Measurements from ENCODE around the gene DNMT1.

Gene DNMT1

DNA sequence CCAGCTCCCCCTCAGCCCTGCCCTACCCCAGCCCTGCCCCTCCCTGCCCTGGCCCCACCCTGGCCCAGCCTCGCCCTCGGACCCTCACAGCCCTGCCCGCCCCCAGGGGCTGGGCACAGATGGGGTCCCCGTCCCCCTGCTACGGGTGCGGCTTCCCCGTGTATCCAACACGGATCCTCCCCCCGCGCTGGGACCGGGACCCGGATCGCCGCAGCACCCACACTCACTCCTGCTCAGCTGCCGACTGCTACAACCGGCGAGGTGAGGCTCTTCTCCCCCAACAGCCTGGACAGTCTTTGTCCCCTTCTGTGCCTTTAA is 103.4 kb downstream of the DNMT1 start:
- Histone ChIP-seq H3K4me3 (ENCODE audit: low read length in 2 of 2) (no peak overlapping the region), H3K27ac (ENCODE audit: low read depth in 2 of 2, low read length in 2 of 2) (no peak overlapping the region), H3K9ac (ENCODE audit: low read depth in 1 of 2, low read length in 2 of 2) (no peak overlapping the region), H3K36me3 (ENCODE audit: control insufficient read depth in 2 of 2, insufficient read depth in 2 of 2, low read length in 2 of 2) (peaks cover 5 to 22% of the 10 kb centered on the region in 2 donors), H3K9me3 (ENCODE audit: control insufficient read depth in 2 of 2, low read length in 2 of 2) (no peaks in the 10 kb centered on the region), H3K4me1 (ENCODE audit: control insufficient read depth in 2 of 2, insufficient read depth in 2 of 2, low read length in 2 of 2) (peaks cover 1% of the 10 kb centered on the region in 2 donors), H3K27me3 (ENCODE audit: control insufficient read depth in 2 of 2, insufficient read depth in 2 of 2, low read length in 2 of 2) (no peaks in the 10 kb centered on the region)

DNA sequence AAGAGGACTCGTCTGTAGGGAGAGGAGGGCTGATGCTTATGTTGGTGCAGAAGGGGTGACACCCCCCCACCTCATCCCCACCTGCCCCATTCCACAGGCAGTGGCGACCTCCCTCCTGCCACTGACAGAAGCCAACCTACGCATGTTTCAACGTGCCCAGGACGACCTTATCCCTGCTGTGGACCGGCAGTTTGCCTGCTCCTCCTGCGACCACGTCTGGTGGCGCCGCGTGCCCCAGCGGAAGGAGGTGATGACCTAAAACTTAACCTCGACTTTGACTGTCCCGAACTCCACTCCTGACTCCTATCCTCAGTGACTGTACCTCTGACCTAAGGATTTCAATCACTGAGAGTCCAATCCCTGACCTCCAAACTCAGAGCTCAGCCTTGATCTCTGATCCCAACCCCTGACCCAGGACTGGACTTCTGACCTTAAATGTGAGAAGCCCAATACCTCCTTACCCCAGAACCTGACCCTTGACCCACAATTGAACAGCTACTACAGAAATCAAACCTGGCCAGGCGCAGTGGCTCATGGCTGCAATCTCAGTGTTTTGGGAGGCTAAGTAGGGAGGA is 104.9 kb downstream of the DNMT1 start:
- Histone ChIP-seq H3K27ac (ENCODE audit: low read depth in 2 of 2, low read length in 2 of 2) (no peak overlapping the region), H3K4me1 (ENCODE audit: control insufficient read depth in 2 of 2, insufficient read depth in 2 of 2, low read length in 2 of 2) (no peaks in the 10 kb centered on the region), H3K36me3 (ENCODE audit: control insufficient read depth in 2 of 2, insufficient read depth in 2 of 2, low read length in 2 of 2) (peaks cover 5 to 22% of the 10 kb centered on the region in 2 donors), H3K9me3 (ENCODE audit: control insufficient read depth in 2 of 2, low read length in 2 of 2) (no peaks in the 10 kb centered on the region), H3K27me3 (ENCODE audit: control insufficient read depth in 2 of 2, insufficient read depth in 2 of 2, low read length in 2 of 2) (no peaks in the 10 kb centered on the region), H3K9ac (ENCODE audit: low read depth in 1 of 2, low read length in 2 of 2) (no peak overlapping the region), H3K4me3 (ENCODE audit: low read length in 2 of 2) (no peak overlapping the region)

DNA sequence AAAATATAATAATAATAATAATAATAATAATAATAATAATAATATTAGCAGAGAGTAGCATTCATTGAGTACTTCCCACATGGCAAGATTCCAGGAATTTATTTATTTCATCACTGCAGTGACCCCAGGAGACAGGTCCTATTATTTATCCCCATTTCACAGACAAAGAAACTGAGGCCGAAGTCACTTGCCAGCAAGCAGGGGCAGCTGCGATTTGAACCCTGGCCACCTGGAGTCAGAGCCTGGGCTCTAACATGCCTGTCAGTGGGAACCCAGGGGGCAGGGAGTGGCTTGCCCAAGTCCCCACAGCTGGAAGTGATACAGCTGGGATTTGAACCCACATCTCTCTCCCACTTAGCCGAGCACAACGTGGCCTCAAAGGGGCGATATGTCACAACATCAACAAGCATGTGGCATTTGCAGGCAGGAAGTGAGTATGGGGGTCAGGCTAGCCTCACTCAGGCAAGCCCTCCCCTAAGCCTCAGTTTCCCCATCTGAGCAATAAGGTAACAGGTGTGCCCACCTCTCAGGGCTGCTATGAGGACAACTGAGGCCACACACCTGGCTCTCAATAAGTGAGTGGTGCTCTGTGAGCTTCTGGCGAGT is 105.7 kb downstream of the DNMT1 start:
- no peak overlapping the region for H3K27ac ChIP-seq (ENCODE audit: low read depth in 2 of 2, low read length in 2 of 2)
- no peaks in the 10 kb centered on the region for H3K9me3 ChIP-seq (ENCODE audit: control insufficient read depth in 2 of 2, low read length in 2 of 2)
- no peak overlapping the region for H3K4me3 ChIP-seq (ENCODE audit: low read length in 2 of 2)
- no peak overlapping the region for H3K9ac ChIP-seq (ENCODE audit: low read depth in 1 of 2, low read length in 2 of 2)
- H3K36me3 ChIP-seq (ENCODE audit: control insufficient read depth in 2 of 2, insufficient read depth in 2 of 2, low read length in 2 of 2): peaks cover 5 to 22% of the 10 kb centered on the region in 2 donors
- H3K4me1 ChIP-seq (ENCODE audit: control insufficient read depth in 2 of 2, insufficient read depth in 2 of 2, low read length in 2 of 2): no peaks in the 10 kb centered on the region
- no peaks in the 10 kb centered on the region for H3K27me3 ChIP-seq (ENCODE audit: control insufficient read depth in 2 of 2, insufficient read depth in 2 of 2, low read length in 2 of 2)

DNA sequence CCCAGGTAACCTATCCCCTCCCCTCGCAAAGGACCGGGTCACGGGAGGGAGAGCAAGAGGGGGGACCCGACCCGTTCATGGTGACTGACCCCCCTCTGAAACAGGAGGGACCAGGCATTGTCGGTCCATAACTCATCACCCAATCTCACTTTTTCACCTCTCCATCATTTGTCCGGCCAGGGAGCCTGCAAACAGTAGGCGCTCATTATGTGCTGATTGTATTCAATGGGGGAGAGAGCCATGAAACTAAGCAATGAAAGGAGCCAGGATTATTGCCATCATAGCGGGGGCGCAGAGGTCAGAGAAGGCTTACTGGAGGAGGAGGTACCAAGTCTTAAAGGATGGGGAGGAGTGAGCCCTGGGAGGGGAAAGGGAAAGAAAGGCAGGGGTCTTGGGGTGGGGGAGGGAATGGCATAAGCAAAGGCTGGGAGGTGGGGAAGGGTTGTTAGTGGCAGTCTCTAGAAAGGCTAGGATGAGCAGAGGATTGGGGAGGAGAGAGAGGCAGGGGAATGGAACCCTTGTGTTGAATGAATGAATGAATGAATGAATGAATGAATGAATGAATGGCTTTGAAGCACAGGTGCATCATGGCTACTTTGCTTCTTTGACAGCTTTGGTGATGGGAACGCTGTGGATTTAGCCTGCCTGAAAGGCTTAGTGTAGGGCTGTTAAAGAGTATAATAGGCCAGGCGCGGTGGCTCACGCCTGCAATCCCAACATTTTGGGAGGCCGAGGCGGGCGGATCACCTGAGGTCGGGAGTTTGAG is 107.3 kb downstream of the DNMT1 start:
- Histone ChIP-seq H3K36me3 (ENCODE audit: control insufficient read depth in 2 of 2, insufficient read depth in 2 of 2, low read length in 2 of 2) (peaks cover 5 to 21% of the 10 kb centered on the region in 2 donors), H3K9ac (ENCODE audit: low read depth in 1 of 2, low read length in 2 of 2) (no peak overlapping the region), H3K4me1 (ENCODE audit: control insufficient read depth in 2 of 2, insufficient read depth in 2 of 2, low read length in 2 of 2) (no peaks in the 10 kb centered on the region), H3K4me3 (ENCODE audit: low read length in 2 of 2) (peak overlapping the region in 1 of 2 donors; percentile 83), H3K9me3 (ENCODE audit: control insufficient read depth in 2 of 2, low read length in 2 of 2) (no peaks in the 10 kb centered on the region), H3K27me3 (ENCODE audit: control insufficient read depth in 2 of 2, insufficient read depth in 2 of 2, low read length in 2 of 2) (no peaks in the 10 kb centered on the region), H3K27ac (ENCODE audit: low read depth in 2 of 2, low read length in 2 of 2) (no peak overlapping the region)

DNA sequence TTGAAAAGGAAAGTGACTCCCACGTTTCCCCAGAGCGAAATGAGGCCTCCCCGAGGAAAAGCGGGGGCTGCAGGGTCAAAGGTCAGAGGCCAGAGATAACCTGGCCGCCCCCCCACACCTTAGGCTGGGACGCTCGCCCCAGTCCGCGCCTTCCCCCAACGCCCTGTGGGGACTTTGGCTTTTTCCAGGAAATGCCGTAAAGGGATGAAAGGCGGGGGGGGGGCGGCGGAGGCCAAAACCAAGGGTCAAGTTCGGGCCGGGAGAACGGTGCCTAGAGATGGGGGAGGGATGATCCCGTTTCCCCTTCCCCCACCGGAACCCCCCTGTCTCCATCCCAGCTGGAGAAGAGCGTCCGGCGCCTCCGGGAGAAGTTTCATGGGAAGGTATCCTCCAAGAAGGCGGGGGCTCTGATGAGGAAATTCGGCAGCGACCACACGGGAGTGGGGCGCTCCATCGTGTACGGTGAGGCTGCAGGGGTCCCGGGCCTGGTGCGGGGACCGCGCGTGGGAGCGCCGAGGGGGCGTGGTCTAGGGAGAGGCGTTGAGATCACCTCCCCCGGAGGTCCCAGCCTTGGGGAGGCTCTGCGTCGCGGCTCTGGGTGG is 108.1 kb downstream of the DNMT1 start:
- Histone ChIP-seq H3K27me3 (ENCODE audit: control insufficient read depth in 2 of 2, insufficient read depth in 2 of 2, low read length in 2 of 2) (no peaks in the 10 kb centered on the region), H3K27ac (ENCODE audit: low read depth in 2 of 2, low read length in 2 of 2) (peak overlapping the region; percentile 76 to 80), H3K4me3 (ENCODE audit: low read length in 2 of 2) (peak overlapping the region; percentile 83), H3K9me3 (ENCODE audit: control insufficient read depth in 2 of 2, low read length in 2 of 2) (no peaks in the 10 kb centered on the region), H3K9ac (ENCODE audit: low read depth in 1 of 2, low read length in 2 of 2) (peak overlapping the region; percentile 92 to 93), H3K4me1 (ENCODE audit: control insufficient read depth in 2 of 2, insufficient read depth in 2 of 2, low read length in 2 of 2) (no peaks in the 10 kb centered on the region), H3K36me3 (ENCODE audit: control insufficient read depth in 2 of 2, insufficient read depth in 2 of 2, low read length in 2 of 2) (peaks cover 4 to 16% of the 10 kb centered on the region in 2 donors)

DNA sequence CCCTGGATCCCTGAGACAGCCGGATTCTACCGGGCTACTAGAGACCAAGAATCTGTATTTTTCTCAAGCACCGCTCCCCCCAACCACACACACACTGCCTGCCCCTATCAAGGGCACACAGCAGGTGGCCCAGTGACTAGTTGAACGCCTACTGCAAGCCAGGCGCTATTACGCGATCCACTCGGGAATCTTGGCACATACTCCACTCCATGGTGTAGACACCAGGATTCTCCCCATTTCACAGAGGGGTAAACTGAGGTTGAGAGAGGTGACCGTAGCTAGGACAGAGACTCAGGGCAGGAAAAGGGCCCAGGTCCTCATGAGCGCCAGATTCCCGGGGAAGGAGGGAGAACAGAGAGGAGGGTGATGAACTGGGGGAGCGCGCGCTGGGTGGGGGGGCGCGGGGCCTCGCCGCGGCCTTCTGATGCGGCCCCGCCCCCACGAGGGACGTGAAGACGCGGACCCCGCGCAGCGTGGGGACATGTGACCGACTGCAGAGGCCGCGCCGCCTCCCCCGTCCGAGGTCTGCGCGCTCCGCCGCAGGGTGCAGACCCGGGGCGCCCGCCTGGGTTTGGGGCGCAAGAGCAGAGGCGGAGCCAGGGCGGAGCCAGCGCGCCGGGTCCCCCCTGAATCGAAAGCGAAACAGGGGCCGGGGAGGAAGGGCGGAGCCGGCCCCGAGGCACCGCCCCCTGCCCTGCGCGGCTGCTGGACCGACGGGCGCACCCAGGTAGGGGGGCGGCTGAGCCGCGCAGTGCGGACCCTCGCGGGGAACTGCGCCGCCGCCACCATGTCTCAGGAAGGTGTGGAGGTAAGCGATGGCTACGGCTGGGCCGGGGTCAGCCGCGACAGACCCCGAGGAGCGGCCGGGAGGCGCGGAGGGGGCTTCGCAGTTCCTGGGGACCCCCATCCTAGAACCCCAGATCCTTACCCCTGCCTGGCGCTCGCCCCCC is 108.8 kb downstream of the DNMT1 start, which contains the start of gene SHFL:
TSS of gene SHFL (plus strand) at position 677 of the 950 bp plus-strand sequence. CDS start at position 788, 111 bp downstream.
- Histone ChIP-seq H3K9ac (ENCODE audit: low read depth in 1 of 2, low read length in 2 of 2) (peak within 1 kb of the TSS; percentile 92 to 93), H3K27me3 (ENCODE audit: control insufficient read depth in 2 of 2, insufficient read depth in 2 of 2, low read length in 2 of 2) (no peaks in the 10 kb centered on the region), H3K4me3 (ENCODE audit: low read length in 2 of 2) (peak within 1 kb of the TSS; percentile 83), H3K36me3 (ENCODE audit: control insufficient read depth in 2 of 2, insufficient read depth in 2 of 2, low read length in 2 of 2) (peaks cover 0 to 13% of the 10 kb centered on the region in 2 donors), H3K4me1 (ENCODE audit: control insufficient read depth in 2 of 2, insufficient read depth in 2 of 2, low read length in 2 of 2) (no peaks in the 10 kb centered on the region), H3K27ac (ENCODE audit: low read depth in 2 of 2, low read length in 2 of 2) (peak within 1 kb of the TSS; percentile 76 to 80), H3K9me3 (ENCODE audit: control insufficient read depth in 2 of 2, low read length in 2 of 2) (no peaks in the 10 kb centered on the region)

DNA sequence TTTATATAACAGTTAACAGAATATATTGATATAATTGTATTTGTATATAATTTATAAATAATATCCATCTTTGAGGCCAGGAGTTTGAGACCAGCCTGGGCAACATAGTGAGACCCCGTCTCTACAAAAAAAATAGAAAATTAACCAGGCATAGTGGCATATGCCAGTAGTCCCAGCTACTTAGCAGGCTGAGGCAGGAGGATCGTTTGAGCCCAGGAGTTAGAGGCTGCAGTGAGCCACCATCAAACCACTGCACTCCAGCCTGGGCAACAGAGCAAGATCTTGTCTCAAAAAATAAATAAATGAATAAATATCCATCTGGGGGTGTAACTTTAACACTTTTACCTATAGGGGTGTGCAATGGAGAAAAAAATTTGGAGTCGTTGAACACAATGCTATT is 110.0 kb downstream of the DNMT1 start:
- Histone ChIP-seq H3K4me1 (ENCODE audit: control insufficient read depth in 2 of 2, insufficient read depth in 2 of 2, low read length in 2 of 2) (no peaks in the 10 kb centered on the region), H3K4me3 (ENCODE audit: low read length in 2 of 2) (no peak overlapping the region), H3K36me3 (ENCODE audit: control insufficient read depth in 2 of 2, insufficient read depth in 2 of 2, low read length in 2 of 2) (peaks cover 0 to 9% of the 10 kb centered on the region in 2 donors), H3K9ac (ENCODE audit: low read depth in 1 of 2, low read length in 2 of 2) (no peak overlapping the region), H3K27ac (ENCODE audit: low read depth in 2 of 2, low read length in 2 of 2) (no peak overlapping the region), H3K9me3 (ENCODE audit: control insufficient read depth in 2 of 2, low read length in 2 of 2) (no peaks in the 10 kb centered on the region), H3K27me3 (ENCODE audit: control insufficient read depth in 2 of 2, insufficient read depth in 2 of 2, low read length in 2 of 2) (no peaks in the 10 kb centered on the region)

DNA sequence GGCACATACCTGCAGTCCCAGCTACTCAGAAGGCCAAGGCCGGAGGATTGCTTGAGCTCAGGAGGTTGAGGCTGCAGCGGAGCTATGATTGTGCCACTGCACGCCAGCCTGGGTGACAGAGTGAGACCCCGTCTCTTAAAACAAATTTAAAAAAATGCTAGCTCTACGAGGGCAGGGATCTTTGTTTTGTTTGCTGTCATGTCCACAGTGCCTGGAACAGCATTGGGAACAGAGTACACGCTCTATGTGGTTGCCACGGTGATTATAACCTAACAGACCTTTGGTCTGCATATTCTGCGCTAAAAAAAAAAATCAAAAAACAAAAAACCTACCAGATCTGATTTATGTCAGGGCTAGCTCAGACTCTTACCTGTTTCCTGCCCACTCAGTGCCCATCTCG is 110.8 kb downstream of the DNMT1 start:
- Histone ChIP-seq H3K4me1 (ENCODE audit: control insufficient read depth in 2 of 2, insufficient read depth in 2 of 2, low read length in 2 of 2) (no peaks in the 10 kb centered on the region), H3K4me3 (ENCODE audit: low read length in 2 of 2) (no peak overlapping the region), H3K27me3 (ENCODE audit: control insufficient read depth in 2 of 2, insufficient read depth in 2 of 2, low read length in 2 of 2) (no peaks in the 10 kb centered on the region), H3K36me3 (ENCODE audit: control insufficient read depth in 2 of 2, insufficient read depth in 2 of 2, low read length in 2 of 2) (peaks cover 0 to under 1% of the 10 kb centered on the region in 2 donors), H3K9ac (ENCODE audit: low read depth in 1 of 2, low read length in 2 of 2) (no peak overlapping the region), H3K27ac (ENCODE audit: low read depth in 2 of 2, low read length in 2 of 2) (no peak overlapping the region), H3K9me3 (ENCODE audit: control insufficient read depth in 2 of 2, low read length in 2 of 2) (no peaks in the 10 kb centered on the region)
